NOMO-1 treated with DMSO at 0.1 percent for 48 hours (cell line): ENCODE measurements around the gene DCLK1.

Experiments used
- DNase-seq: peaks from one replicate; lab custom pipeline; 2025; ENCODE audit not compliant: unreplicated experiment; lab: John Stamatoyannopoulos, UW

DCLK1 gene

DNA sequence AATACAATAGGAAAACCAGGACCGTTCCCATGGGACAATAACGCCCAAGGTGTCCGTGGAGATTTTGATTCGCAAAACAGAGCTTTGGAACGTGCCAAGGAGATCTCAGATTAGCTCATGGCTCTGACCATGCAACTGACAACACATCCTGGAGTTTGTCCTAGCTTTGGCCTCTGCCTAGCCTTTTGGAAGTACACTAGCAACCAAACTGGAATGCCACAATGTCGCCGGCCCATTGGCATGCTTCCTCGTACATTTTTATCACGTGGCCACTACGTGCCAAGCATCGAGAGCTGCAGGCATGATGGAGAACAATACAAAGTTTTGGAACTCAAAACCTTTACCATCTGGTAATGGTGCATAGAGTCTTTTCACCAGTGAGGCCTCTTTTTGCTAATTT lies 256.5 kb downstream of the DCLK1 start:
- DNase-seq, result no peak

DNA sequence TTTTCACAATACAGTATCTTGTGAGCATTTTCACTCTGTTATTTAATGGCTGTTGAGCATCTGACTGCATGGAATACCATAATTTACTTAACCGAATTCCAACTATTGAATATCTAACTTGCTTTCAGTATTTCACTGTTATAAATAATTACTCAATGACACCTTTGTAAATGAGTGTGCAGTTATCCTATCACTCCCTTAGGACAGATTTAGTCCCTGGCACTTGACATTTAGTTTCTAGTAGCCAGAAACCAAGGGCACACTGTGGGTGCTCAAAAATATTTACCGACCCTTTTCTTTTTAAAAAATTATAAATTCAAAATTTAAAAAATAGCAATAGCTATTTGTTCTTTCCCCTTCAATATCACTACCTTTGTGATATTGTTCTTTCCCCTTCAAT lies 258.8 kb downstream of the DCLK1 start:
- no peak for DNase-seq

DNA sequence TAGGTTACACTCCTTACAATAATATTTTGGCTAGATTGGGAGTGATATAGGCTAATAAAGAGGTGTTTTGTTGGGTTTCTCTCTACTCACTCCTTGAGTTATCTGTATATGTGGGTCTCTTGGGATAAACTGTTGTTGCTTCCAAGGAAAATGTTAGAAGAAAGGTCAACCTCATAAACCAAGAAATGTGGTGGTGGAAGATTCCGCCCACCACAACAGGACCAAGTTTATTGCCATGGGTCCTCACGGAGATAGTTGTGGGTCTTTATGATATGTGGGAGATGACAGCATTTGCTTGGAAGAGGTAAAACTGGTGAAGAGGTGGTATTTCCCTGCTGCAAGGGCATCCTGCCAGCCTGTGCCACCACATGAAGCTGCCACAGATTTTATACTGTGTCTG lies 259.6 kb downstream of the DCLK1 start:
- DNase-seq, result no peak

DNA sequence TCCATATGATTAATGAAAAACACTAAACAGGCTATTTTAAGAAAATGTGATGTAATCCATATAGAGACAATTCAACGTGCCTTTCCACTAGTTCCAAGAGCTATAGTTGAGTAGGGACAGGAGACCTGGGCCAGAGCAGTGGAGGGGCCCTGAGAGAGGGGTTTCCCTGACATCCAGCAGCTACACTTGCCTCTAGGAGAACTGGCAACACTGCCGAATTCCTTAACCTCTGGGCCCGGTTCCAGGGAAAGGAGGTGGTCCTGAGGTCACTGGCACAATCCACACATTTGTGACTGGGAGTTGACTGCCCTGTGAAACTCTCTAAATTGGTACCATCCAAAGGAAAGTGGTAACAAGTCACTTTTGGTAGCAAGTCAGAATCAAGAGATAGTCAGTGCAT lies 264.4 kb downstream of the DCLK1 start:
- no peak for DNase-seq

DNA sequence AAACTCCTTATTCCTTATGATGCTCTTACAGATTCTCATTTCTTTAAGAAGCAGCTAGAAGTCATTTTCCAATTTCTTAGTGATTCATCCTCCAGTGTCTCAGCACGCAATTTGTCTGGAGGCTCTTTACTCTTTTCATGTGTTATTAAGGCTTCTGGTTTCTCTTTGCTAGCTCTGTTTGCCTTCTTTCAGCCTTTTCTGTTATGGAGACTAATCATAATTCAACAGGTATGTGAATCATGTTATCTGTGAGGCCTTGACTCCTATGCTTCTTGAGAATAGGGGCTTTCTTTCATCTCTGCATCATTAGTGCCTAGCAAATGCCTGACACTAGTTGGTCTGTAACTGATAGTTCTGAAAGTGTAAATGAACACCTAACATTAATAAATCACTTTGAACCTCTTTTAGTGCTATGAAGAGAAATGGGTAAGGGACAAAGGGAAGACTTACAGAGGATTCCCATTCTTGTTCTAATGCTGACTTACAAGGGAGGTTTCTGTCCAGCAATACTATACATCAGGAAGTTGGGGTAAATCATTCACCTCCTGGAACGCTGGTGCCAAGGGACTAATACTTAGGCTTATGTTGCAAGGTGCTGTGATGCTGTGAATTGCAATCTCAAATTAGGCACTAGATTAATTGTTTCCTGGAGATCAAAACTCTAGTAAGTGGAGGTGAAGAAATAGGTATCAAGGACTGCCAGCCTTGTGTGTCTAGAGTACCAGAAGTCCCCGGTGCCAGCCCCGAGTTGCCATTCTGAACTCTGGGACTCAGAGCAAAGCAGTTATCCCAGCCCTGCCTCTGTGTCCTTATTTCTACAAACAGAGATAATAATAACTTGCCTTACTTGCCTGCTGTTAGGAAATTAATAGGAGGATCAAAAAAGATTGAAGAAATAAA lies 265.6 kb downstream of the DCLK1 start:
- DNase-seq, result no peak

DNA sequence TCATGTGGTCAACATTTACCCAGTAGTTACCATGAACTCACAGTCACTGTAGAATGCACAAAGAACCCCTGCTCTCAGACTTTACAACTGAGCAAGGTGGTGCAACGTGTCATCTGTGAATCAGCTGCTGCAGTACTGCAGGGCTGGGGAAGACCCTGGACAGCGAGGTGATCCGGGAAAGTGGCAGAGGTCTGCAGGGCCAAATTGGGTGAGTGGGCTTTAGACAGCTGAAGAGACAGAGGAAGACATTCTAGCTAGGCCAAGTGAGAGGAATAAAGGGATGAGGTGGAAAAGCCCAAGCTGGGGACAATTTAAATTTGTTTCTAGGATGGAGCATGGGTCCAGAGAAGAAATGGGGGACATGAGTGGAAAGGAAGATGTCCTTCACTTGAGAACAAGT lies 270.5 kb downstream of the DCLK1 start:
- no peak for DNase-seq

DNA sequence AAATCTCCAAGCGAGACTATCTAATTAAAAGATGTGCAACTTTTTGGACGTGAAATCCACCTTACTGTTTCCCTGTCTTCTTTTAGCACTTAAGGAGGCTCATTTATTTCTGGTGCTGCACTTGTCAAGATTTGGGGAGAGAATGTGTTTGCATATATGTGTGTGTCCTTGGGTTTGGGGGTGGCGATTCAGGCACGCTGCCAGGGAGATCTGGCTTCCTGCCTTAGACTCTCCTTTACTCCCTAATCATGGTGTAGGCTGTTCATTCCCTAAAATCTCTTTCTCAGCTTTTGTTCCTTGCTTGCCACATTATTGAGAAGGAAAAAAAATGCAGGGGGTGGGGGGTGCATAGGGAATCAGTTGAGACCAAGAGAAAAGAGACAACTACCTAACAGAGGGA lies 271.2 kb downstream of the DCLK1 start:
- DNase-seq, result no peak

DNA sequence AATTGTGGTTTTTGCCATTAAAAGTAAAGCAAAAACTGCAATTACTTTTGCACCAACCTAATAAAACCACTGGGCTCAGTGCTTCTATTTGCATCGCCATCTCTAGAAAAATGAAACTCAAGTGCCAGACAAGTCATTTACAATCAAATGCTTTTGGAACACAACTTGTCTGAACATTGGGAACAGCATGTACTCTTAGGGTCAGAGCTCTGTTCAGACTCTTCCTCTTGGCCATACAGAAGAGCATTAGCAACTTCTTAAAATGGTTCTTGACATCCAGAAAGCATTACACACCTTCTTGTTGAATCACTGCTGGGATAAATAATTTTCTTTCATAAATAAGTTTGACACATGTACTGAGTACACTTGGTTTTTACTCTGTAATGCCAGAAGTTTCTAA lies 272.5 kb downstream of the DCLK1 start:
- no peak for DNase-seq

DNA sequence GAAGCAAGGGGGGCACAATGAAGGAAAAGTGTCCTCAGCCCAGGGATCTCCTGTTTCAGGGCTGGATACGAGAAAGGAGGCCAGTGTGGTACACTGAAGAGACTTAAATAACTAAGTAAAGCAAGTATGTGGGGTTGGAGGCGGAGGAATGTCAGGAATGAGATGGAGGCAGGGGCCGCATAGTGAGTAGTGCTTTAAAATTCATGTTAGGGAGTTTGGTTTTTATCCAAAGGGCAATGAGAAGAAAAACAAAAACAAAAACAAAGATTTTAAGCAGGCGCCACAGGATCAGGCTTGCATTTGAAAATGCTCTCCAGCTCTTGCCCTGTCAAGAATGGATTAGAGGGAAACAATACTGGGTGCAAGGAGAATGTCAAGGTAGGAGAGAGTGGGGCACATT lies 273.4 kb downstream of the DCLK1 start:
- peak; percentile 35 for DNase-seq

DNA sequence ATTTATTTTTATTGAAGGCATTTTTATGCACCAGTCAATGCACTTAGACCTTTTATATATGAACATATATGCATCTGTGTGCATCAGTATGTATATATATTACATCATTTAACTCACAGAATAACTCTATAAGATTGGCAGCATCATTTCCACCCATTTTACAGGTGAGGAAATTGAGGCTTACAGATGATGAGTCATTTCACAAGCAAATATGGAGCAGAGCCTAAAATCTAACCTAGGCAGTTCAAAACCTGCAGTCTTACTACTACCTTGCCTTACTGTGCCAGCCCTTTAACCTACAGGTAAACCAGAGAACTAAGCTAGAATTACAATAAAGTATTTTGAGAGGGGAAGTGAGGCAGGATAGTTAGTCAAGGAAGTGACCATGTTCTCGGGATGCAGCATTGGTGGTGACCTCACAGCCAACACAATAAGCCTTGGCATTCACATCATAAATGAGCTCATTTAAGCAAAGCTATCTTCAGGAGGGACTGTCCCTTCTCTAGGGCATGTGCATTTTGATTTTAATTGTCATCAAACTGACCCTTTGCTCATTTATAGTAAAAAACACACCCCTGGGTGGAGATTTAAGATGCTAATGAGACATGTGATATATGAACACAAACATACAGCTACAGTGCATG lies 274.3 kb downstream of the DCLK1 start:
- DNase-seq, result no peak

DNA sequence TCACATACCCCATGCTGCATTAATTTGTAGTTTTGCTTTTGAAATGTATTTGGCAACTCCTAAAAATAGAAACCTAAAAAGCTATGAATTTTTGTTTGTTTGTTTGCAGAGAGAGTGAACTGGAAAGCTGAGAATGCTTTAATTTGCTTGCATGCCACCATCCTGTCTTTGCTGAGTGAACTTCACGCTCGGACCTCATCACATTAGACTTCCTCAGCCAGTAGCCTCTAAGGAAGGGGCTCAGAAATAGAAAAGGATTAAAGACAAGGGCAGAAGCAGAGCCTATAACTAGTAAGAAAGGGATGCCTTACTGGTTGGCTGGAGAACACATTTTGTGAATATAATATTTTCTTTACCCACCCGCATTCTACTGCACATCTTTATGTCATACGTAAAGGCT lies 275.1 kb downstream of the DCLK1 start:
- no peak for DNase-seq

DNA sequence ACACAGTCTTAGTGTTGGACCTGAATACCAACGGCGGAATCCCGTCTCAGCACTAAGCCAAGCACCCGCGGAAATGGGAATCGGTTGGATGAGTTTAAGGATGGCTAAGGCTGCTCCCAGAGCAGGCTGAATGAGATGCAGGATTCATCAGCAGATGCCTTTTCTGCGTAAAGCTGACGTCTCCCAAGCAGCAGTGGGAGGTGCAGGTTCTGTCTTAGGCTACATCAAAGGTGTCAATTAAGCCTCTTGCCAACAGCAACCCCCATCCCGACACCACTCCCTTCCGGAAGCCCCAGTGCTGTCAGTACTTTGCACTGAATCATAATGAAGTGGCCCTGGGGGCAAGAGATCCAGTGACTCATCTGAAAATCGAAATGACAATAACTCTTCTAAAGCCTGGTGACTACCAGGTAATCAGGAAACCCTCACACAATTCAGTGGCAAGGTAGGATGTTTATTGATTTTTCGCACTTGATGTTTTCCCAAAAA lies 275.6 kb downstream of the DCLK1 start:
- DNase-seq, result no peak

DNA sequence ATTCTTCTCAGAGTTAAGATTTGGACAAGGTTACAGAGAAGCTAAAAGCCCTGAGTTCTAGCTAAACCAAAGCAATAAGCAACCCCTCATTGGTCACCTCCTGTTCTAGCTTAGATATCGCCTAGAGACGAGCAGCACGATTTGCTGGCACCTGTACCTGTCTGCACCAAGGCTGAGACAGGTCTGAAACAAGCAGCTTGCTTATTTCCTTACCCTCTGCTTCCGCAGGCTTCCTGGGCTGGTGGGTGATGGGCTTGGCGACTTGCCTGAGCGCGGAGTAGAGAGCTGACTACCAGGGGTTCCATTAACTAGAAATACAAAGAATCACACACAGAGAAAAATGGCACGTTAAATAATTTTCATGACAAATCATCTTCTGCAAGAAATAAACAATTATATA lies 276.9 kb downstream of the DCLK1 start:
- no peak for DNase-seq

DNA sequence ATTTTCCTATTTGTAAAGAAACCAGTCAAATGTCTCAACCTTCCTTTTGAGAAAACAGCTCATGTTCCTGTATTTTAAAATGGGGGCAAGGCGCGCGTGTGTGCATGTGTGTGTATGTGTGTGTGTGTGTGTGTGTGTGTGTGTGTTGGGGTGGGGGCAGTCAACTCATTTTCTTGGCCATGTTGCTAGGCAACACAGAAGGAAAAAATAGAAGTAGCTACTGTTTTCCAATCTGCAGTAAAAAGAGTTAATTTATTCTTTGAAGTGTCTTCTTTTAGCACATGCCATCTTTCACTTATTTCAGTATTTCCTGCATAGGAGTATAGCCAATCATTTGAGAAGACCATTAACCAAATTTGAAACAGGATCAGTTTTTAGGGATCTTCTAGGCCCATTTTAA lies 279.3 kb downstream of the DCLK1 start:
- no peak for DNase-seq

DNA sequence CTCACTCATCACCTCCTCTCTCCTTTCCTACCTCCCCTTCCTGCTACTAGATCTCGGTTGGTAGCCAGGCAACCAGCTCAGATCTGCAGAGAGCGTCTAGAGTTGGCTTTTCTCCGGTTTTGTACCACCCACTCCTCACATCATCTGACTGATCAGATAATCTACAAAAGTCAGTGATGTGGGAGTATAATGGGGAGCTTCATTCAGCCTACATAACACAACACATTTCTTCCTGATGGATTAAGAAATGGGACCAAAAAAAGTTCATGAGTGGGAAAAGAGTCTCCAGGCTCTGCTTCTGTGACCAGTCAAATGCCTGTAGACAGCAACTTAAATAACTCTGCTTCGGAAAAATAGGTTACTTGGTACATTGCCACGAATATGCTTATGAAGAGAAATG lies 279.8 kb downstream of the DCLK1 start:
- no peak for DNase-seq

DNA sequence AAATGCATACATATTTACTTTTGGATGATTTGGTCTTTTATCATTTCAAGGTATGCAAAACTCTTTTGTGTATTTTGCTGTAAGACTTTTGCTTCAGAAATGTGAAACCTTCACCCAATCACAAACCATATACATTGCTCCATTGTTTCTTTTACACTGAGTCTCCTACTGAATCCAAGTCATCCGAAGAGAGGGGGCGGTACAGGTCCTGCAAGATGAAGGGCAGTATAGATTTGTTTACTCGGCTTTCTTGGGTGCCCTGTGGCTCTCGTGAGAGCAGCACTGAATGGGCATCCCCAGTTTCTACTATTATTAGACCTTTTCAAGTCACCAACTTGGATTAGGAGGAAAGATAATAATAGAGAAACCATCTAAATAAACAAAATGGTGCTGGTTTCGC lies 280.6 kb downstream of the DCLK1 start:
- no peak for DNase-seq

DNA sequence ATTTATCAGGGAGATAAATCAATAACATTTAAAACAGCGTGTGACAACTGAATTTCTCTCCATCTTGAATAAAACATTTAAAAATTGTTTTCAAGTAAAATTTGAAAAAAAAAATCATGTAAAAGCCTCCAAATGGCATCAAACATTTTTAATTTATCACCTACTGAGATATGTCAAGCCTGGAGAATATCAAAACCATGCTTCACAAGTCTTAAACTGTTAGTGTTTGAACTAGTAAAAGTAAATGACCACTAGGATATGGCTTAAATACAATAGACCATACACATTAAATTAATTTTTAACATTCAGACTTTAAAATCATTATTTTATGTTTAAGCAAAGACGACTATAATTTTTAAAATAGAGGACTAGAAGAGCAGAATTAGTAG lies 281.9 kb downstream of the DCLK1 start:
- DNase-seq, result no peak

DNA sequence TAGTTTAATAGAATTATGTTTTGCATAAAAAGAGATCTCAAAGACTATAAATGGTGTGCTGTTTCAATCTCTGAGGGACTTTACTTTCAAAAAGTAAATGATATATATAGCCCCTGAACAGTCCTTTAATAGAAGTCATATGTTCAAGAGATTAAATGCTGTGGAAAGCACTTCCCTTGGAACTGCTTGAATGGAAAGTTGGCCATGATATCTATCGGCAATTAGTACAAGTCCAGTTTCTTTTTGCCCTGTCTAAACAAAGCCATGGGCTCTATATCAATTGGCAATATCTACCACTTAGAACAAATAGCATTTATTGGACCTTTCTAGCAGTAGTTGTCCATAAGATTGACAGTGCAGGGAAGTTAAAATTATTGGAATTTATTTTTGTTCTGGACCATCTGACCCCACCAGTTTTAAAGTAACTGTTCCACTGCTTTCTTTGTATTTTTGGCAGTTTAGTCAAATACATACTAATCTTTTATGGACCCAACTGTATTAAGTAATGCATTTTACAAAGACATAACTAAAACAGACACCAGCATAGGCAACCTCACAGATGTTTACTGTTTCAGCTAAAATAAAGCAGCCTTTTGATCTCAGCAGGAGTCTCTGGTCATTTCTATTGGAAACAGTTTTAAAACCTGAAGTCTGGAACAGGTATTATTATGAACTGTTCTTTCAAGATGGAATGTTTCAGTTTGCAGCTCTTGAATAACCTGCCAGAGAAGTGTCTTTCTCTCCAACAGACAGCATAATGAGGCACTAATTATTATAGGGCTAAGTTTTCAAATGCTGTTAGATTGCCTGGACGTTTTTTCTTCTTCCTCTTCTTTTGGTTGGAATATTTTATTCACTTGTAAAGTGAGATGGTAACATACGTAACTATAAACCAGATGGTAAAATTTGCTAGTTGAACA lies 282.6 kb downstream of the DCLK1 start:
- no peak for DNase-seq

DNA sequence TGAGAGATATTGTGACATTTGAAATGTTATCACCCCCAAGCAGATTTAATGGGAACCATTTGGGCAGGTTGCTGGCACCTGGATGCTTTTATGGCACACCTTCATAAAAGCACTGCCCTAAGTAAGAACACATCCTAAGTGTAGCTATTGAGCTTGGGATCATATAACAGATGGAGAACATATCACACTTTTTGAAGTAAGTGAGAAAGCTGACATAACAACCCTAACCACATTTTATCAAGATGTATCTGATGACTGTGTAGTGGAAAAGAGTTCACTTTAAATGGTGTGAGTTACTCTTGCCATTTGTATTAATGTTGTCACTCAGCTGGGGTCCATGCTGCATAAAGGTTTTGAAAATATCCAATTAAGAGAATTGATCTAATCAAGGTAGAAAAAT lies 287.9 kb downstream of the DCLK1 start:
- DNase-seq, result no peak

DNA sequence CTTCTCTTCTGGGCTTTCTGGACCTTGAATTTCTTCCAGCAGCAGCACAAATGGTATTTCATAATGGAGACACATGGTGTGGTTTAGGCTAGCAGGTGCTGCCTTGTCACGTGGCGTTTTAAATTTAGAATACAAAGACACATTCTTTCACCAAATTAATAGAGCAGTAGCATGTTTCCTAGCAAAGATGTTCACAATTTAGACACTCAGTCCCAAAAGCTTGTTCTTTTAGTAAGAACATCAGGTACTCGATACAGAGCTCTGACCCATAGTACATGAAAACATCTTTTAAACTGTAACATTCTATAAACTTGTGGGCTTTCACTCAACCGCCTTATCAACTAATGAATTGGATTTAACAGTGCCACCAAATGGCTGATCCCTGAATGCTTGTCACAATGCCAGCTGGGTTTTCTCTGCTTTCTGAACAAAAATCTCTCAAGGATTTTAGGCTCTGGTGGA lies 290.1 kb downstream of the DCLK1 start:
- DNase-seq, result no peak

DNA sequence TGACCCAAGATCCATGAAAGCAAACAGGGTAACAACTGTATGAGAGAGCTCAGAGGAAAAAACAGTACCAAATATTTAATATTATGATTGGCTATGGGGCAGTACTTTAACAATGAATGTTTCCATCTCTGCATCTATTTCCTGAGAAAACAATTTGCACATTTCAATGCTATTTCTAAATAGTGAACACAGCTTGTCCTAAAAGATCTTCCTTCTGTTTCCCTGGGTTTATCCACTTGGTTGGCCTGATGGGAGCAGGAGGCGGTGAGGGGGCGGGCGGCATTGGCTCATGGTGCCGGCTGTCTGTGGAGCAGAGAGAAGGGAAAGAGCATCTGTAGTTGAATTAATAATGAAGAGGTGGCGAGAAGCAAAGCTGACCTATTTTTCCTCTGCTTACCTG lies 291.4 kb downstream of the DCLK1 start:
- no peak for DNase-seq
